Spleen (tissue), 11 donors: ENCODE measurements around the gene RBBP8. TPM values are rescaled to one million over a fixed set of nuclear protein-coding genes. Genes with fewer than 3 reads are reported as not detected.
"Not testable (repeated sequence)": the region's sequence is repeated elsewhere in the genome, so short reads cannot be mapped to it uniquely, and the experiment has no call there.

Experiments used
- DNase-seq: peaks from one replicate; pipeline ENCODE4 v3.0.0-alpha.2; 2020
- H3K27ac ChIP-seq, 8 donors: fragments of 200-600 bp; sonication (generic) in 7 of 8; 1 replicate in 4 of 8; 2 replicates in 4 of 8; pipeline versions ENCODE4 v1.5.0 to v1.8.0; 2016 to 2021; ENCODE audit warnings: inconsistent platforms in 4 of 8, mild to moderate bottlenecking in 4 of 8, moderate library complexity in 1 of 8
- H3K27me3 ChIP-seq, 7 donors: fragments of 200-600 bp; sonication (generic) in 6 of 7; replicated peaks in 1 of 7; 1 replicate in 4 of 7; 2 replicates in 3 of 7; pipeline versions ENCODE4 v1.5.0 to v1.8.0; 2016 to 2021; ENCODE audit warnings: inconsistent platforms in 3 of 7, mild to moderate bottlenecking in 1 of 7
- H3K36me3 ChIP-seq, 6 donors: fragments of 200-600 bp; sonication (generic) in 5 of 6; 1 replicate in 4 of 6; 2 replicates in 2 of 6; pipeline versions ENCODE4 v1.5.0 to v1.8.0; 2016 to 2021; ENCODE audit warnings: inconsistent platforms in 2 of 6
- H3K4me1 ChIP-seq, 6 donors: fragments of 200-600 bp; sonication (generic) in 5 of 6; 1 replicate in 3 of 6; 2 replicates in 3 of 6; pipeline versions ENCODE4 v1.5.0 to v1.8.0; 2016 to 2021; ENCODE audit warnings: inconsistent platforms in 3 of 6
- H3K4me3 ChIP-seq, 8 donors: fragments of 200-600 bp; sonication (generic) in 7 of 8; 1 replicate in 4 of 8; 2 replicates in 4 of 8; pipeline versions ENCODE4 v1.5.0 to v1.8.0; 2016 to 2021; ENCODE audit warnings: inconsistent platforms in 4 of 8, mild to moderate bottlenecking in 4 of 8, moderate library complexity in 2 of 8
- H3K9me3 ChIP-seq, 8 donors: fragments of 200-600 bp; sonication (generic) in 7 of 8; 1 replicate in 4 of 8; 2 replicates in 4 of 8; pipeline versions ENCODE4 v1.5.0 to v1.8.0; 2016 to 2021; ENCODE audit warnings: inconsistent platforms in 4 of 8
- CTCF ChIP-seq, 11 experiments: fragments of 200-600 bp in 7 of 11; fragments of 450-650 bp in 4 of 11; sonication (generic) in 4 of 11; IDR thresholded peaks in 8 of 11; conservative IDR thresholded peaks in 3 of 11; 1 replicate in 7 of 11; 2 replicates in 4 of 11; pipeline versions ENCODE4 v1.4.0 to v1.8.0; 2016 to 2021; ENCODE audit warnings: antibody characterized with exemption in 11 of 11, inconsistent platforms in 4 of 11, mild to moderate bottlenecking in 1 of 11
- POLR2A ChIP-seq, 3 donors: fragments of 450-650 bp; IDR thresholded peaks; one replicate each; pipeline ENCODE4 v1.5.1; 2017; ENCODE audit warnings: antibody characterized with exemption in 3 of 3, mild to moderate bottlenecking in 1 of 3
- POLR2AphosphoS5 ChIP-seq, 3 donors: sonication (generic); formaldehyde crosslinking; IDR thresholded peaks; one replicate each; pipeline ENCODE4 v1.5.1; 2017; ENCODE audit warnings: antibody characterized with exemption in 3 of 3
- WGBS, 5 donors: extraction: QIAGEN DNeasy Blood & Tissue Kit in 3 of 5; methylation state at CpG; one replicate each; pipeline versions ENCODE4 v1.1.5 to v1.1.7; 2013 to 2018; 5-methylcytosine and 5-hydroxymethylcytosine counted together
- intact Hi-C: fragments of 100-400 bp; cut with DNase I; formaldehyde crosslinking; loops from one replicate; pipeline ENCODE4 v1.15.0; 2023; ENCODE audit warnings: low total_unique reads
- polyA plus RNA-seq, 3 donors: library from polyadenylated mRNA; stranded (reverse); fragments of 200-250 nt; gene quantifications; one replicate each; pipeline ENCODE4 v1.2.1, GENCODE V29; 2013
- total RNA-seq, 7 donors: library from RNA; depleted of rRNA in 3 of 7; stranded (reverse); fragments of >200 nt in 3 of 7; fragmentation: NEBNext Ultra II Directional in 4 of 7; extraction: Animal tissue kit (Norgen Biotek cat#: 25700) in 4 of 7; gene quantifications; one replicate each; pipeline versions ENCODE4 v1.1.0 to v1.2.1, GENCODE V29; 2016 to 2021
- donor health status: healthy with polysubstance abuse.
- donor health status: DM: no; HTN: no; CAD: no; lungs with moderate emphysema.
- donor health status: DM: no; HTN: no; CAD: no.
- donor health status: Bipolar disorder and iron deficiency.
- donor health status: healthy.
- donor health status: DM: no; HTN: no; CAD: no.
- donor health status: DM: yes; HTN: yes; CAD: no.

RBBP8 gene
- total and polyA plus RNA-seq, 10 donors: 10.6 to 21.4 (median 16.4) TPM

GRCh38 chr18:22900558-22901238, 32.4 kb upstream of the RBBP8 start:
- Histone ChIP-seq H3K27ac (no peak overlapping the region), H3K4me1 (no peaks in the 10 kb centered on the region), H3K36me3 (no peaks in the 10 kb centered on the region), H3K4me3 (no peak overlapping the region), H3K9me3 (peaks cover 0 to 11% (median 1%) of the 10 kb centered on the region in 8 donors), H3K27me3 (no peaks in the 10 kb centered on the region)
- WGBS, 5 donors: 70 to 93% (median 86%) methylated on average over 5 of the region's 5 CpGs
- no peak for DNase-seq
- TF ChIP-seq POLR2A (IDR thresholded peaks at IDR 0.05): no peak
- TF ChIP-seq CTCF (IDR thresholded peaks at IDR 0.05 in 8 of 11, conservative IDR thresholded peaks at IDR 0.05 in 3 of 11): no peak
- TF ChIP-seq POLR2AphosphoS5 (IDR thresholded peaks at IDR 0.05): no peak
- intact Hi-C loops: no loop called here

GRCh38 chr18:22902093-22902492, 31.0 kb upstream of the RBBP8 start:
- TF ChIP-seq POLR2AphosphoS5 (IDR thresholded peaks at IDR 0.05) (no peak), CTCF (IDR thresholded peaks at IDR 0.05 in 8 of 11, conservative IDR thresholded peaks at IDR 0.05 in 3 of 11) (no peak)
- H3K36me3 ChIP-seq: no peaks in the 10 kb centered on the region
- H3K4me1 ChIP-seq: no peaks in the 10 kb centered on the region
- H3K27ac ChIP-seq: no peak overlapping the region
- DNase-seq: no peak
- H3K9me3 ChIP-seq: peaks cover 0 to 11% (median 1%) of the 10 kb centered on the region in 8 donors
- no peaks in the 10 kb centered on the region for H3K27me3 ChIP-seq
- no peak overlapping the region for H3K4me3 ChIP-seq
- intact Hi-C loops: no loop called here

GRCh38 chr18:22903248-22903647, 29.9 kb upstream of the RBBP8 start:
- H3K4me3 ChIP-seq, intact Hi-C loops, DNase-seq, H3K36me3 ChIP-seq, H3K27ac ChIP-seq, H3K4me1 ChIP-seq, H3K27me3 ChIP-seq: not testable (repeated sequence)
- peaks cover 0 to 11% (median 1%) of the 10 kb centered on the region in 8 donors for H3K9me3 ChIP-seq
- WGBS, 5 donors: 73 to 92% (median 77%) methylated on average over 2 of the region's 2 CpGs

- 81 to 100% (median 96%) methylated on average over 1 of the region's 1 CpG for WGBS, 5 donors
- intact Hi-C loops: no loop called here
- Histone ChIP-seq H3K27ac (no peak overlapping the region), H3K27me3 (no peaks in the 10 kb centered on the region), H3K9me3 (no peaks in the 10 kb centered on the region), H3K4me3 (no peak overlapping the region), H3K36me3 (no peaks in the 10 kb centered on the region), H3K4me1 (no peaks in the 10 kb centered on the region)
- TF ChIP-seq CTCF (IDR thresholded peaks at IDR 0.05 in 8 of 11, conservative IDR thresholded peaks at IDR 0.05 in 3 of 11) (no peak), POLR2AphosphoS5 (IDR thresholded peaks at IDR 0.05) (no peak), POLR2A (IDR thresholded peaks at IDR 0.05) (no peak)
- DNase-seq: no peak
Observed at GRCh38 chr18:22912149-22912548, 21.0 kb upstream of the RBBP8 start.

- Histone ChIP-seq H3K4me1 (no peaks in the 10 kb centered on the region), H3K9me3 (no peaks in the 10 kb centered on the region), H3K36me3 (no peaks in the 10 kb centered on the region), H3K4me3 (no peak overlapping the region), H3K27ac (no peak overlapping the region), H3K27me3 (no peaks in the 10 kb centered on the region)
- 75 to 97% (median 83%) methylated on average over 1 of the region's 1 CpG for WGBS, 5 donors
- DNase-seq: no peak
- intact Hi-C loops: no loop called here
- TF ChIP-seq CTCF (IDR thresholded peaks at IDR 0.05 in 8 of 11, conservative IDR thresholded peaks at IDR 0.05 in 3 of 11): no peak
- TF ChIP-seq POLR2AphosphoS5 (IDR thresholded peaks at IDR 0.05): no peak
- TF ChIP-seq POLR2A (IDR thresholded peaks at IDR 0.05): no peak
Observed at GRCh38 chr18:22912835-22913234, 20.3 kb upstream of the RBBP8 start.
